Esophagus mucosa (tissue), 1 donor: Measurements from ENCODE around the gene RHBDD1. TPM values are rescaled to one million over a fixed set of nuclear protein-coding genes. Genes with fewer than 3 reads are reported as not detected.

Experiments used
- ATAC-seq: fragments of 200-7000 bp; cut with Tn5 transposase; one replicate; pipeline ENCODE4 v1.9.1; 2020
- total RNA-seq: library from RNA; stranded (reverse); gene quantifications from one replicate; pipeline ENCODE4 v1.2.4, GENCODE V29; 2023
- donor health status: DM: yes; HTN: yes; CAD: no.

The RHBDD1 gene
- total RNA-seq, 1 donor from 2014 or later, result 26.6 TPM

GRCh38 chr2:226845386-226846116, 9.7 kb downstream of the RHBDD1 start:
- ATAC-seq, result no peak

DNA sequence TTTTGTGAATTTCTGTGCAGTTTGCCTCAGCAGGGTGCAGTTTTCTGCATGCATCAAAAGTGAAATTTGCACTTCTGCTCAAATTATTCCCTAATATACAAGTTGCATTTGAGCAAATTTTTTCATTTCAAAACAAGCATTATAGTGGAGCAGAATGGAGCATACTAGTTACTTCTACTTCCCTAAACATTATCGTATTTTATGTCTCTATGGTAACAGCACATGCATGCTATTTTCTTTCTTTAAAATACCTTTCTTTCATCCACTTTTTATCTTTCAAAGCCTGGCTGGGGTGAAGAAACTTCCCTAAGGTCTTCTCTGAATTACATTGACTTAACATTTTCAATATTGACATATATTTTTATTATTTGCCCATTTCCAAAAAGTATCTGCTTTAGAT, 11.2 kb downstream of the RHBDD1 start:
- no peak for ATAC-seq

DNA sequence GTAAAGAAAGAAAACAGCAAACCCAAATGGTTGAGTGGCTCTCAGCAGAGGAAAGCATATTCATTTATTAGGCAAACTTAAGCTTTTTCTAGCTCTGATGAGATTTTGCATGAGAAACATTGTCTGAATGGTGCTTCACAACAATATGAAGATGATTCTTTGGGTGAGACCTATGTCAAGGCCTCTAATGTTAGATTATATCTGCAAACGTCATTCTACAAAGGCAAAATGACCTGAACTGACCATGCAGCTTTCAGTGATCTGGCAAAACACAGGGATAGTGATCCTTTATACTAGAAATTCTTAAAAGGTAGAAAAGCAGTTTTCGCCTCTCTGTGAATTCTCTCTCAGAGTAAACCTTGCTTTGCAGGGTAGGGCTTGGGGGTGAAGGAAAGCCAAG, 11.7 kb downstream of the RHBDD1 start:
- no peak for ATAC-seq

- ATAC-seq, result no peak
These were observed 13.5 kb downstream of the RHBDD1 start for GRCh38 chr2:226849349-226849748.

- ATAC-seq, result no peak
These were observed 14.2 kb downstream of the RHBDD1 start for GRCh38 chr2:226850024-226850423.

GRCh38 chr2:226855787-226856186, 19.9 kb downstream of the RHBDD1 start:
- no peak for ATAC-seq

DNA sequence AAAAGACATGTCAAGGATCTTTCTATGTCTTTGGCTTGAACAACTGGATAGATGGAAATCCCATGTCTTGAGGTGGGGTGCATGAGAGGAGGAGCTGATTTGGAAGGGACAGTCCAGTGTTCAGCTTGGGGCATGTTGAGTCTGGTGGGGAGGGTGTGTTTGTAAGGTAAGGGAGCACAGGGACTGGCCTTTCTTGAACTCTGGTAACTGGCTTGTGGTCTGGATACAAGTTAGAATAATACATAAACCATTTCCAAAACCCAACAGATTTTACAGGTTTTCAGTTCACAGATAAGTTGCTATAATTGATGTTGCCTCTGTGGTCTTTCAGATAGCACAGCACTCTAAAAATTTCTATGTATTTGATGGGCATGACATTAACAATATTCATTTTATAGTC, 24.2 kb downstream of the RHBDD1 start:
- ATAC-seq, result no peak

GRCh38 chr2:226862623-226863022, 26.8 kb downstream of the RHBDD1 start:
- no peak for ATAC-seq

DNA sequence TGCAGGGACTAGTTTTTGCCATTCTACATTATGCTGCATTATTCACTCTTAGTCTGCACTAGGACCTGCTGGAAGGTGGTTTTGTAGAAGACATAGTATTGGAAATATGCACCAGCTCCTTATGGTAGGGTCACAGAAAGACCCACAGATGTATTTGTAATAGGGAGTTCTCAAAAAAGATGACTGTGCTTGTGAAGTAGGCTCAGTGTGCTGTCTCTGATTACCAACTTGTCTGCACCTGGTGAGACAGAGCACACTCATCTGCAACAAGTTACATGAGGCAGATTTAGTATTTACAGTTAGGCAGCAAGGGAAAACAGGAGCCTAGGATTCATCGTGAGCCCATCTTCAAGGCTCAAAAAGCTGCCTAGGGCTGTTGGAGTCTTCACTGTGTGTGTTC, 29.4 kb downstream of the RHBDD1 start:
- no peak for ATAC-seq

- ATAC-seq, result no peak
These were observed 29.9 kb downstream of the RHBDD1 start for GRCh38 chr2:226865710-226866109.

GRCh38 chr2:226868331-226869162, 32.7 kb downstream of the RHBDD1 start:
- ATAC-seq, result no peak

DNA sequence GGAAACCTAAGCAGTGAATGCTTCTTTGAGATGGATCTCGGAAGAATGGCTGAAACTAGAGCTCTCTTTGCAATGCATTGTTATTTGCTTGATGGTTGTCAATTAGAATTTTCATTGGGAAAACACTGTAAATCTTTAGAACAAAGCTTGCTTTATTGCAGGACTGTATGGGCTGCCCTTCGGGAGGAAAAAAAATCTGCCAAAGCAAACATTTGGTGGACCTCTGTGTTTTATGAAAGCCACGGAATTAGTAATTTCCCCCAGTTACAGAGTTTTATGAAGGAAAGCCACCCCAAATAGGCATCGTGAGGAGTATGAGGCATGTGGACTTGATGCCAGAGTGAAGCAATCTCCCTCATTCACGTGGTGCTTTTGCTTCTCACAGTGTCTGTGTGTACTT, 33.5 kb downstream of the RHBDD1 start:
- ATAC-seq, result no peak

DNA sequence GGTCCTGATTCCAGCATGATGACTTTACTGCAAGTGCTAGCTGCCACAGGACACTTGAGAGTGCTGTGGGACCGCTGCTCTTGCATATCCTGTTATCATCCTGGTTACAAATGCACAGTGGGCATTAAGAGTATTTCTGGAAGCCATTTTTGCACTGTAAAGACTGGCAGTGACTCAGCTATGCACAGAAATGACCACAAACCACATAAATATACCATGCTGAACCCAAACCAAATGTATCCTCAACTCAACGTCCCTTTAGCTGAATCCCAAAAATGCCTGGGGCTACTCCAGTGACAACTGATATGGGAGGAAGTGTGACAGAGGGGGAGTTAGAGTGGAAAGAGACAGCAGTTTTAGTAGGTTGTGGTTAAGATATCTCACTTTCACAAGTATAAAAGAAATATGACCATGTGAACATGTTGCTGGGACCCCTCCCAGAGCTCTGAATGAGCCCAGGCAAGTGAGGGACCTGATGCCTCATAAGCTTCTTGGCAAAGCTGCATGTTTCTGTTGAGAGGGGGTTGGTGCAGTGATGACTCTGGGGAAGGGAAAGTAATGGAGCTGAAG, 37.3 kb downstream of the RHBDD1 start:
- ATAC-seq, result no peak

- ATAC-seq, result no peak
These were observed 38.0 kb downstream of the RHBDD1 start for GRCh38 chr2:226873826-226874225.

DNA sequence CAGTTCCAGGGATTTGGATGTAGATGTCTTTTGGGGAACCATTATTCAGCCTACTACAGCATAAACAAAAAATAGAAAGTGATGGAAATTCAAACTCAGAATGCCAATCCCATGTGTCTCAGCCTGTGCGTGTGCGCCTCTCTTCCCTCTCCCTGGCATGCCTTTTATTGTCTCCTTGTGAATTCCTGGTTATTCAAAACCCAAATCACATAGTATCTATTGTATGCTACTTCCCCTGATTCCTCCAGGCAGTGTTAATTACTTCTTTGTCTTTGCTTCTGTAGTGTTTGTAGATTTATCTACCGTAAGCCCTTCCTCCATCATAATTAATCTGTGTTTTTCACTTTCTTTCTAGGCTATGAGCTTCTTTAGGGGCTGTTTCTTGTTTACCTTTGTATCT, 38.9 kb downstream of the RHBDD1 start:
- ATAC-seq, result no peak

DNA sequence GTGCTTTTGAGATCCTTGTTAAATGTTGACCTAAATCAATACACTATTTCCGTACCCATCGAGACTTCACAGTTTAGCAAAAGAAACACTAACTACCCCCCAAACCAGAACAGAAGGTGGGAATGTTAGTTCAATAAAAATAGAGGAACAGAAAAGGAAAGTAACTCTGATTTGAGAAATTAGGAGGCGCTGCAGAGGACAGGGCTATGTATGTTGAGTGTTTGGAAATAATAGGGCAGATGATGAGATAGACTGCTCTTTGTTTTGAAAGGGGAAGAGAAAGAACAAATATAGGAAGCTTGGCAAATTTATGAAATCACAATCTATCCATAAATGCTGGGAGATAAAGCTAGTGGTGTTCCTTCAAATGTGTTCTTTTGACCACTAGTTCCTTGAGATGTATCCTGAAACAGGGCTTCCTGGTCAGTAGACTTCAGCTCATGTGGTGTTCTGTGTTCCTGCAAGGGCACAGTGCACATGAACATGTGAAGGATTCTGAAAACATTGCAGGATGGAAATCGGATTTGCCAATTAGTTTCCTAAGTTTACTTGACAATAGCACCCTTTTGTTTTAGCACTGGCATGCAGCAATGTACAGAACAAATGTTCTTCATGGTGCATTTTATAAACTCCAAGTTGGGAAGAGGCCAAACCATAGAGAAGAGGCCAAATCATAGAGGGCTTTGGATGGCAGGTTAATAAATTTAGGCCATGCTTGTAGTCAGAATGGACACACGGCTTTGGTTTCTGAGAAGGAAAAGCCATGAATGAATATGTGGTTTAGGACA, 39.8 kb downstream of the RHBDD1 start:
- ATAC-seq, result no peak

GRCh38 chr2:226877491-226877890, 41.6 kb downstream of the RHBDD1 start:
- ATAC-seq, result no peak

DNA sequence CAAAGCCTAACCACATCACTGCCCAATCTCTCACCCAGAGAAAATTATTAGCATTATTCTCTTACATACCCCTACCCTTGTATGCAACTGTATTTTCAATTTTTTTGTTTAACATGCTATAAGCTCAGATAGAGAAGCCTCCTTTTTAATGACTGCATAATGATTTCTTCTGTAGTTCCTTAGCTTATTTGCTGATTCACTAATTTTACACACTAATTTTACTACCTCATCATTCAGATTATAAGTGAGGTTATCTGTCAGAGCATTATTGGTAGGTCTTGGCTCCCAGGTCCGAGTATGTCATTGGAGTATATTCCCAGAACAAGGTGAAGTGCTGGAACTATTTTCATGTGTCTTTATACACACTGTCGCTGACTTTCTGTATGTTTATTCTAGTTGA, 45.4 kb downstream of the RHBDD1 start:
- no peak for ATAC-seq

- no peak for ATAC-seq
These were observed 46.8 kb downstream of the RHBDD1 start for GRCh38 chr2:226882606-226883005.

DNA sequence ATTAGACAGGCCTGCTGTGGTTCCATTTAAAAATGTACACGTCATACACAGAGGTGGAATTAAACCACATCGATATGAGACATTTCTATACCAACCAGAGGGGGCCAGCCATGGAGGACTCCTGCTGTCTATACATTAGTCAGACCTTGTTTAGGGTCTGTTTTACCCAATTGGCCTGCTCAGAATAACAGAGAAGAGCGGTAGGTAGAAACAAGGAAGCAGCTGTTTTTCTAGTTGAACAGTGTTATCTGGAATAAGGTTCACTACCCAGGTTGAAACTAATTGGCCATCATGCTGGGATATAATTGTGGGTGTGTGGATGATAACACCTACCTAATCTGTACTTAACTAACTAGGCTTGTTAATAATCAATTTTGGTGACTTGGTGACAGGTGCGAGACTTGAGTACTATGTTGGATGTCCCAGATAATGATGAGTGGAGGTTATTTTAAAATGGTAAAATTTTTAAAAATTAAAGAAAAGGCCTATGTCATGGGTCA, 47.5 kb downstream of the RHBDD1 start:
- no peak for ATAC-seq

DNA sequence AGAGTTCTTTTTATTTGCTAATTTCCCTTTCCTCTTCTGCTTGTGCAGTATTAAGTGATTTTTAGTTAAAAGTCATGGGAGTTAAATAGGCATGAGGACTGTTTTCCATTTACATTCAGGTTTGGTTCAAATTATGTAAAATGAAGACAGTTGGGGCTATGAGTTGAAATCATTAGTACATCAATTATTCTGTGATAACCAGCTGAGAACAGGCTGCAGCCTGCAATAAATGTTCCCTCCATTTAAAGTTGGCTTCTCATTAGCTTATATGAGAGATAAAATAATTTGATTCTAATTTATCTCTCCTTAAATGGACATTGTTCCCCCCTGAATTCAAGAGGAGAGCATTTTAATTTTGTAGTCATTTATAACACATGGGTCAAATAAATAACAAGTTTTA, 48.3 kb downstream of the RHBDD1 start:
- no peak for ATAC-seq

- no peak for ATAC-seq
These were observed 50.0 kb downstream of the RHBDD1 start for GRCh38 chr2:226885769-226886435.
